CD8-positive, alpha-beta memory T cell (primary cell): ENCODE data around the gene INSC. TPM values are rescaled to one million over a fixed set of nuclear protein-coding genes. Genes with fewer than 3 reads are reported as not detected.

Experiments
- CTCF ChIA-PET: fragments of 350-600 bp; sonication (Branson Sonifier 250); formaldehyde crosslinking; loops from one replicate; lab custom pipeline; 2021; ENCODE audit warnings: antibody characterized with exemption; lab: Charles Lee
- POLR2A ChIA-PET: fragments of 350-600 bp; sonication (Branson Sonifier 250); formaldehyde crosslinking; loops from one replicate; lab custom pipeline; 2021; ENCODE audit warnings: antibody characterized with exemption; lab: Charles Lee
- DNase-seq, 5 donors: peaks; one replicate each; pipeline versions ENCODE4 v3.0.0 to v3.0.0-alpha.2; 2020 to 2022; ENCODE audit warnings: mixed read lengths in 1 of 5
- H3K27ac ChIP-seq: one replicate; pipeline ENCODE4 v1.7.0; 2013; ENCODE audit warnings: low read depth, mild to moderate bottlenecking, low read length, moderate library complexity
- H3K27me3 ChIP-seq: 2 replicates; pipeline ENCODE4 v1.7.0; 2013; ENCODE audit warnings: low read length, mild to moderate bottlenecking; ENCODE audit not compliant: insufficient read depth, poor library complexity, severe bottlenecking
- H3K36me3 ChIP-seq: 2 replicates; pipeline ENCODE4 v1.7.0; 2013; ENCODE audit warnings: mild to moderate bottlenecking, low read length, moderate library complexity; ENCODE audit not compliant: insufficient read depth
- H3K4me1 ChIP-seq: 2 replicates; pipeline ENCODE4 v1.7.0; 2013; ENCODE audit warnings: mild to moderate bottlenecking, low read length, moderate library complexity; ENCODE audit not compliant: insufficient read depth
- H3K4me3 ChIP-seq: 2 replicates; pipeline ENCODE4 v1.7.0; 2013; ENCODE audit warnings: mild to moderate bottlenecking, low read length
- H3K9me3 ChIP-seq: 2 replicates; pipeline ENCODE4 v1.7.0; 2013; ENCODE audit warnings: mild to moderate bottlenecking, low read length
- H3K27ac Mint-ChIP-seq, 8 donors: one replicate each; pipeline ENCODE4 v1.8.0; 2020 to 2021; ENCODE audit warnings: mixed read lengths in 8 of 8, mild to moderate bottlenecking in 6 of 8, inconsistent platforms in 3 of 8, moderate library complexity in 3 of 8
- H3K27me3 Mint-ChIP-seq, 2 donors: one replicate each; pipeline ENCODE4 v1.8.0; 2020 to 2021; ENCODE audit warnings: mixed read lengths in 2 of 2, mild to moderate bottlenecking in 1 of 2, moderate library complexity in 1 of 2
- H3K36me3 Mint-ChIP-seq, 3 donors: one replicate each; pipeline ENCODE4 v1.8.0; 2020 to 2021; ENCODE audit warnings: mixed read lengths in 3 of 3, inconsistent platforms in 1 of 3, mild to moderate bottlenecking in 1 of 3
- H3K4me1 Mint-ChIP-seq, 3 donors: one replicate each; pipeline ENCODE4 v1.8.0; 2020 to 2021; ENCODE audit warnings: mixed read lengths in 3 of 3, inconsistent platforms in 1 of 3, mild to moderate bottlenecking in 1 of 3
- H3K4me3 Mint-ChIP-seq, 7 donors: one replicate each; pipeline ENCODE4 v1.8.0; 2020 to 2021; ENCODE audit warnings: mixed read lengths in 7 of 7, mild to moderate bottlenecking in 6 of 7, moderate library complexity in 4 of 7, inconsistent platforms in 2 of 7
- H3K9me3 Mint-ChIP-seq, 5 donors: one replicate each; pipeline ENCODE4 v1.8.0; 2020 to 2022; ENCODE audit warnings: mixed read lengths in 5 of 5, mild to moderate bottlenecking in 3 of 5, moderate library complexity in 2 of 5, inconsistent platforms in 1 of 5
- polyA plus RNA-seq: library from polyadenylated mRNA; unstranded; fragments of 300-500 nt; fragmentation: Illumina TruSeq; gene quantifications from one replicate; pipeline ENCODE4 v1.2.3, GENCODE V29; 2021
- total RNA-seq, 2 experiments: library from RNA; stranded (reverse); gene quantifications; one replicate each; pipeline ENCODE4 v1.2.3, GENCODE V29; 2021

INSC gene
- total and polyA plus RNA-seq, 3 experiments from 2014 or later: not detected

DNA sequence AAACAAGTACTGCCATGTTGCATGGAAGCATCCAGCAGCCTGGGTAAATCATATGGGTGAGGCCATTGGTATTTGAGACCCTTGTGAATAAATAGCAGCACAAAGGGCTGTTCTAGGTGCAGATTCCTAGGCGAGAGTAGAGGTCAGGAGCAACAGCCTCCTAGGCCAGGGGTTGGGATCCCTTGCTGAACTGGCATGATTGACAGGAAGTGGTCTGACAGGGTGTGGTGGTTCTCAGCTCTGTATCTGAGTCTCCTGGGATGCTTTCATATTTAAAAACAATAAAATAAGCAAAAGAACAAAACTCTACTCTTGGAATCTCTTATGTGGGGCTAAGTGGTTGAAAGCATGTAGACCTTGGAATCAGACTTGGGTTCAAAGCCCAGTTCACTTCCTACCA lies 35.8 kb downstream of the INSC start:
- Histone ChIP-seq H3K27me3 (no peaks in the 10 kb centered on the region), H3K9me3 (no peaks in the 10 kb centered on the region), H3K4me3 (no peak overlapping the region), H3K36me3 (no peaks in the 10 kb centered on the region), H3K27ac (no peak overlapping the region), H3K4me1 (peaks cover 8% of the 10 kb centered on the region)
- Mint-ChIP-seq H3K27me3 (peaks cover 0 to 7% of the 10 kb centered on the region in 2 donors), H3K4me3 (peak overlapping the region in 1 of 7 donors; percentile 5), H3K27ac (peak overlapping the region in 4 of 8 donors; percentile 3 to 38 (median 33)), H3K9me3 (no peaks in the 10 kb centered on the region), H3K4me1 (peaks cover 8 to 18% (median 15%) of the 10 kb centered on the region in 3 donors), H3K36me3 (peaks cover 0 to 2% (median 0%) of the 10 kb centered on the region in 3 donors)
- CTCF ChIA-PET: interaction anchor here (1.1 kb wide), 1 partner anchor 9 kb away, joined by 3 read pairs; no protein-coding TSS in a partner anchor
- POLR2A ChIA-PET: no interaction called here
- DNase-seq: no peak

DNA sequence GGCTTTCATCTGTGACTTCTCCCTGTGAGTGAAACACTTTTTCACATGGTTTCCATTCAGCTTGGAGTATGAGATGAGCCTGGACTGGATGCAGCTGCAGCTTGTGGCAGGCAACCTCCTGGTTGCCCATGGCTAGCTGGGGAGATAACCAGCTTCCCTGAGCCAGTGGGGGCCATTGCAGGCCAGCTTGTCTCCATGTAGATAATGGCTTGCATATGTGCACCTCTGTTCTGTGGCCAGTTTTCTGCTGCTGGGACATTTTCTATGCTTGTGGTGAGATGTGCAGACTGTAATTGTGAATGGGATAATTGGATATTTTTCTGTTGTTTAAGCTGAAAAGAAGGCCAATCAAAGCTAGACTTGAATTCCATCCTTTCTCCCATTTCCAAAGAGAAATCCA lies 38.5 kb downstream of the INSC start:
- Histone ChIP-seq H3K4me3 (no peak overlapping the region), H3K9me3 (no peaks in the 10 kb centered on the region), H3K27ac (no peak overlapping the region), H3K36me3 (no peaks in the 10 kb centered on the region), H3K4me1 (peaks cover 8% of the 10 kb centered on the region), H3K27me3 (no peaks in the 10 kb centered on the region)
- peak overlapping the region in 1 of 8 donors; percentile 21 for H3K27ac Mint-ChIP-seq
- H3K36me3 Mint-ChIP-seq: peaks cover 0 to 2% (median 0%) of the 10 kb centered on the region in 3 donors
- no peak for DNase-seq
- H3K27me3 Mint-ChIP-seq: no peaks in the 10 kb centered on the region
- peaks cover 8 to 18% (median 15%) of the 10 kb centered on the region in 3 donors for H3K4me1 Mint-ChIP-seq
- POLR2A ChIA-PET: no interaction called here
- CTCF ChIA-PET: no interaction called here
- H3K4me3 Mint-ChIP-seq: no peak overlapping the region
- no peaks in the 10 kb centered on the region for H3K9me3 Mint-ChIP-seq

DNA sequence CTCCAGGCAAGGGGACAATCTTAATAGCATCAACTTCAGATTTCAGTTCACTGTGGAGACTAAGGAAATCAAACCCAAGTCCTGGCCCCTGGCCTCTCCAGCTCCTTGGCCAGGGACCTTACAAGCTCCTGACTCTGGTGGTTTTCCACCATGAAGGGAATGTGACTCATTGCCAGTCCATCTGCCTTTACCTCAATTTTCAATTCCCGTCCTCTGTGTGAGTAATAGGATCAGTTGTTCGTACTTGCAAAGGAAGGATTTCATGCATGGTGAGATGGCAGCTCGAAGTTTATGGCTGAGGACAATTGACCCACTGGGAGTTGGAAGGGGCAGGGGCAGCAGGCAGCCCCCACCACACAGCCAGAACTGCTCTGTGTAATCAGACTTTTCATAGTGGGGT lies 42.5 kb downstream of the INSC start:
- Mint-ChIP-seq H3K36me3 (no peaks in the 10 kb centered on the region), H3K27me3 (peaks cover 0 to 5% of the 10 kb centered on the region in 2 donors)
- H3K4me1 ChIP-seq: no peaks in the 10 kb centered on the region

GRCh38 chr11:15157606-15158137 lies 42.9 kb downstream of the INSC start:
- Histone ChIP-seq H3K4me1 (no peaks in the 10 kb centered on the region), H3K36me3 (no peaks in the 10 kb centered on the region), H3K4me3 (no peak overlapping the region), H3K9me3 (no peaks in the 10 kb centered on the region), H3K27ac (no peak overlapping the region), H3K27me3 (no peaks in the 10 kb centered on the region)
- Mint-ChIP-seq H3K27ac (no peak overlapping the region), H3K4me3 (no peak overlapping the region), H3K4me1 (no peaks in the 10 kb centered on the region), H3K36me3 (no peaks in the 10 kb centered on the region), H3K9me3 (no peaks in the 10 kb centered on the region), H3K27me3 (peaks cover 0 to 5% of the 10 kb centered on the region in 2 donors)
- no peak for DNase-seq
- ChIA-PET POLR2A (no interaction called here), CTCF (no interaction called here)

More for the DNA sequence above, 42.5 kb downstream of the INSC start:
- Mint-ChIP-seq H3K27ac (no peak overlapping the region), H3K9me3 (no peaks in the 10 kb centered on the region), H3K4me1 (no peaks in the 10 kb centered on the region), H3K4me3 (no peak overlapping the region)
- Histone ChIP-seq H3K9me3 (no peaks in the 10 kb centered on the region), H3K36me3 (no peaks in the 10 kb centered on the region), H3K27ac (no peak overlapping the region), H3K27me3 (no peaks in the 10 kb centered on the region), H3K4me3 (no peak overlapping the region)
- POLR2A ChIA-PET: no interaction called here
- CTCF ChIA-PET: no interaction called here
- no peak for DNase-seq

GRCh38 chr11:15158351-15159015 lies 43.8 kb downstream of the INSC start:
- H3K27me3 ChIP-seq: no peaks in the 10 kb centered on the region
- H3K36me3 Mint-ChIP-seq: no peaks in the 10 kb centered on the region
- no peak overlapping the region for H3K4me3 Mint-ChIP-seq
- no peak for DNase-seq
- H3K36me3 ChIP-seq: no peaks in the 10 kb centered on the region
- CTCF ChIA-PET: no interaction called here
- POLR2A ChIA-PET: no interaction called here
- peaks cover 0 to 5% of the 10 kb centered on the region in 2 donors for H3K27me3 Mint-ChIP-seq
- H3K4me1 ChIP-seq: no peaks in the 10 kb centered on the region
- no peaks in the 10 kb centered on the region for H3K4me1 Mint-ChIP-seq
- H3K9me3 ChIP-seq: no peaks in the 10 kb centered on the region
- H3K27ac ChIP-seq: no peak overlapping the region
- no peak overlapping the region for H3K27ac Mint-ChIP-seq
- no peaks in the 10 kb centered on the region for H3K9me3 Mint-ChIP-seq
- no peak overlapping the region for H3K4me3 ChIP-seq

GRCh38 chr11:15159085-15159484 lies 44.4 kb downstream of the INSC start:
- H3K27ac ChIP-seq: no peak overlapping the region
- no peaks in the 10 kb centered on the region for H3K27me3 ChIP-seq
- H3K36me3 ChIP-seq: no peaks in the 10 kb centered on the region
- no peaks in the 10 kb centered on the region for H3K4me1 ChIP-seq
- ChIA-PET POLR2A (no interaction called here), CTCF (interaction anchor here (0.7 kb wide), 1 partner anchor 8 kb away, joined by 3 read pairs; no protein-coding TSS in a partner anchor)
- no peaks in the 10 kb centered on the region for H3K36me3 Mint-ChIP-seq
- no peaks in the 10 kb centered on the region for H3K9me3 Mint-ChIP-seq
- H3K27ac Mint-ChIP-seq: no peak overlapping the region
- H3K4me3 ChIP-seq: no peak overlapping the region
- peaks cover 0 to 5% of the 10 kb centered on the region in 2 donors for H3K27me3 Mint-ChIP-seq
- H3K4me1 Mint-ChIP-seq: no peaks in the 10 kb centered on the region
- DNase-seq: no peak
- no peaks in the 10 kb centered on the region for H3K9me3 ChIP-seq
- no peak overlapping the region for H3K4me3 Mint-ChIP-seq

DNA sequence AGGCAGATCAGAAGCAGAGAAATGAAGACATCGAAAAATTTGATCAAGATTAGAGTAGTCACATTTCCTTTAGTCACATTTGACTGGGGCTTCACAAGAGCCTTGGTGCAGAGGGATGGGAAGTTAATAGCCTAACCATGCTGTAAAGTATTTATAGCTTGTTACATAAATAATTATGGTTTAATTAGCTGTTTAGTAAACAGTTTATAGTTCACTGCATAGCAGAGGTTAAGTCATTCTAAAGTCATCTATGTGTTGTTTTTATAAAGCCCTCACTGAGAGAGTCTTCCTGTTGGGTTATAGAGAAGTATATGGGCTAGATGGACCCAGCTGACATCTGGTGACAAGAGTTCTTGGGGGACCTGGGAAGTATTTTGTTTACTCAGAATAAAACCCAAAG lies 47.1 kb downstream of the INSC start:
- H3K27me3 Mint-ChIP-seq: peaks cover 4 to 23% of the 10 kb centered on the region in 2 donors
- Histone ChIP-seq H3K4me1 (no peaks in the 10 kb centered on the region), H3K27me3 (no peaks in the 10 kb centered on the region), H3K27ac (no peak overlapping the region), H3K9me3 (no peaks in the 10 kb centered on the region), H3K4me3 (no peak overlapping the region), H3K36me3 (no peaks in the 10 kb centered on the region)
- DNase-seq: no peak
- H3K36me3 Mint-ChIP-seq: no peaks in the 10 kb centered on the region
- H3K4me3 Mint-ChIP-seq: no peak overlapping the region
- no peak overlapping the region for H3K27ac Mint-ChIP-seq
- ChIA-PET POLR2A (no interaction called here), CTCF (no interaction called here)
- H3K9me3 Mint-ChIP-seq: no peaks in the 10 kb centered on the region
- H3K4me1 Mint-ChIP-seq: no peaks in the 10 kb centered on the region

GRCh38 chr11:15163136-15163535 lies 48.4 kb downstream of the INSC start:
- Histone ChIP-seq H3K4me1 (no peaks in the 10 kb centered on the region), H3K27me3 (no peaks in the 10 kb centered on the region), H3K4me3 (no peak overlapping the region), H3K9me3 (no peaks in the 10 kb centered on the region), H3K27ac (no peak overlapping the region), H3K36me3 (no peaks in the 10 kb centered on the region)
- Mint-ChIP-seq H3K4me1 (no peaks in the 10 kb centered on the region), H3K9me3 (no peaks in the 10 kb centered on the region), H3K27me3 (peaks cover 4 to 24% of the 10 kb centered on the region in 2 donors), H3K4me3 (no peak overlapping the region), H3K27ac (no peak overlapping the region), H3K36me3 (no peaks in the 10 kb centered on the region)
- ChIA-PET POLR2A (no interaction called here), CTCF (no interaction called here)
- DNase-seq: no peak
